Mesenchymal stem cell (in vitro differentiated cells and primary cell): ENCODE results near the gene IGFBP6.
A peak's percentile ranks its signal among the peaks of the same experiment; 100 is the strongest.

Experiments used
- DNase-seq: peaks from one replicate; pipeline ENCODE4 v3.0.0-alpha.2; 2013
- H2AFZ ChIP-seq: one replicate; pipeline ENCODE4 v1.6.1; 2013; ENCODE audit warnings: low read depth, mild to moderate bottlenecking, control low read depth, inconsistent platforms, low read length, moderate library complexity
- H2AK5ac ChIP-seq: 2 replicates; pipeline ENCODE4 v1.6.1; 2013; ENCODE audit warnings: low read length, moderate library complexity, mild to moderate bottlenecking, inconsistent platforms; ENCODE audit not compliant: severe bottlenecking
- H2BK120ac ChIP-seq: one replicate; pipeline ENCODE4 v1.6.1; 2013; ENCODE audit warnings: low read depth, mild to moderate bottlenecking, inconsistent platforms, low read length, moderate library complexity
- H2BK12ac ChIP-seq, 2 experiments: one replicate each; pipeline ENCODE4 v1.6.1; 2013; ENCODE audit warnings: inconsistent platforms in 2 of 2, low read length in 2 of 2, mild to moderate bottlenecking in 2 of 2, moderate library complexity in 2 of 2, control low read depth in 1 of 2
- H2BK15ac ChIP-seq: one replicate; pipeline ENCODE4 v1.6.1; 2013; ENCODE audit warnings: mild to moderate bottlenecking, low read depth, inconsistent platforms; ENCODE audit not compliant: poor library complexity, severe bottlenecking
- H2BK5ac ChIP-seq: 2 replicates; pipeline ENCODE4 v1.6.1; 2013; ENCODE audit warnings: low read depth, mild to moderate bottlenecking, low read length, control low read depth, inconsistent platforms; ENCODE audit not compliant: poor library complexity, severe bottlenecking
- H3K14ac ChIP-seq, 2 experiments: one replicate each; pipeline ENCODE4 v1.6.1; 2013; ENCODE audit warnings: inconsistent platforms in 2 of 2, low read length in 2 of 2, control low read depth in 1 of 2, mild to moderate bottlenecking in 1 of 2, moderate library complexity in 1 of 2
- H3K18ac ChIP-seq, 2 experiments: one replicate each; pipeline ENCODE4 v1.6.1; 2013; ENCODE audit warnings: inconsistent platforms in 2 of 2, low read length in 2 of 2, control low read depth in 1 of 2, low read depth in 1 of 2, mild to moderate bottlenecking in 1 of 2
- H3K23ac ChIP-seq, 2 experiments: one replicate each; pipeline ENCODE4 v1.6.1; 2013; ENCODE audit warnings: inconsistent platforms in 2 of 2, low read length in 2 of 2, mild to moderate bottlenecking in 2 of 2, moderate library complexity in 2 of 2, control low read depth in 1 of 2
- H3K27ac ChIP-seq: 2 replicates; pipeline ENCODE4 v1.5.1; 2013; ENCODE audit warnings: mild to moderate bottlenecking, moderate library complexity, low read length, control low read depth, inconsistent platforms; ENCODE audit not compliant: poor library complexity, severe bottlenecking
- H3K27me3 ChIP-seq, 2 experiments: 2 replicates each; pipeline versions ENCODE4 v1.6.1 to v1.7.0; 2013; ENCODE audit warnings: low read length in 2 of 2, mild to moderate bottlenecking in 2 of 2, moderate library complexity in 2 of 2, control low read depth in 1 of 2, inconsistent platforms in 1 of 2; ENCODE audit not compliant: control insufficient read depth in 1 of 2, insufficient read depth in 1 of 2
- H3K36me3 ChIP-seq, 2 experiments: 2 replicates each; pipeline versions ENCODE4 v1.6.1 to v1.7.0; 2013; ENCODE audit warnings: low read length in 2 of 2, control low read depth in 1 of 2, inconsistent platforms in 1 of 2, low read depth in 1 of 2, mild to moderate bottlenecking in 1 of 2; ENCODE audit not compliant: insufficient read depth in 2 of 2, control insufficient read depth in 1 of 2
- H3K4ac ChIP-seq, 2 experiments: one replicate each; pipeline ENCODE4 v1.6.1; 2013; ENCODE audit warnings: inconsistent platforms in 2 of 2, low read length in 2 of 2, mild to moderate bottlenecking in 2 of 2, moderate library complexity in 2 of 2, control low read depth in 1 of 2, low read depth in 1 of 2
- H3K4me1 ChIP-seq: 2 replicates; pipeline ENCODE4 v1.6.1; 2013; ENCODE audit warnings: low read depth, low read length, control low read depth; ENCODE audit not compliant: control insufficient read depth, insufficient read depth
- H3K4me2 ChIP-seq: 2 replicates; pipeline ENCODE4 v1.6.1; 2013; ENCODE audit warnings: low read length, mild to moderate bottlenecking, inconsistent platforms; ENCODE audit not compliant: poor library complexity, severe bottlenecking
- H3K4me3 ChIP-seq, 2 experiments: 2 replicates each; pipeline versions ENCODE4 v1.5.1 to v1.7.0; 2013; ENCODE audit warnings: low read length in 2 of 2, mild to moderate bottlenecking in 2 of 2, control low read depth in 1 of 2, low read depth in 1 of 2; ENCODE audit not compliant: insufficient read depth in 1 of 2
- H3K79me1 ChIP-seq: replicated peaks from 2 replicates; pipeline ENCODE4 v1.6.1; 2013; ENCODE audit warnings: mild to moderate bottlenecking, control low read depth, low read length, inconsistent platforms; ENCODE audit not compliant: poor library complexity, severe bottlenecking
- H3K9ac ChIP-seq: 2 replicates; pipeline ENCODE4 v1.7.0; 2013; ENCODE audit warnings: mild to moderate bottlenecking, low read length, moderate library complexity
- H3K9me3 ChIP-seq: 2 replicates; pipeline ENCODE4 v1.7.0; 2013; ENCODE audit warnings: mild to moderate bottlenecking, low read length; ENCODE audit not compliant: control insufficient read depth
- H4K8ac ChIP-seq: one replicate; pipeline ENCODE4 v1.6.1; 2013; ENCODE audit warnings: inconsistent platforms, mild to moderate bottlenecking, low read length, moderate library complexity
- H4K91ac ChIP-seq: one replicate; pipeline ENCODE4 v1.6.1; 2013; ENCODE audit warnings: mild to moderate bottlenecking, low read length, inconsistent platforms
- WGBS: methylation state at CpG from one replicate; pipeline ENCODE4 v1.1.7; 2013; ENCODE audit warnings: mixed read lengths; 5-methylcytosine and 5-hydroxymethylcytosine counted together

IGFBP6 gene

GRCh38 chr12:53062977-53063707 is 34.3 kb upstream of the IGFBP6 start:
- Histone ChIP-seq H2BK120ac (no peak overlapping the region), H3K4me1 (peaks cover 37% of the 10 kb centered on the region), H3K27me3 (no peaks in the 10 kb centered on the region), H3K27ac (no peak overlapping the region), H3K23ac (no peak overlapping the region), H4K91ac (no peak overlapping the region), H2AK5ac (no peak overlapping the region), H3K18ac (no peak overlapping the region), H2BK15ac (no peak overlapping the region), H2BK5ac (no peak overlapping the region), H3K4me2 (no peak overlapping the region), H3K79me1 (peaks cover 3% of the 10 kb centered on the region), H3K9me3 (no peaks in the 10 kb centered on the region), H3K4me3 (no peak overlapping the region), H3K14ac (no peak overlapping the region), H2AFZ (no peak overlapping the region), H3K4ac (no peak overlapping the region), H3K36me3 (peaks cover 68 to 88% of the 10 kb centered on the region in 2 experiments), H4K8ac (no peak overlapping the region), H3K9ac (peak overlapping the region; percentile 76), H2BK12ac (no peak overlapping the region)
- no peak for DNase-seq
- 76% methylated on average over 14 of the region's 14 CpGs for WGBS

- H2BK120ac ChIP-seq, result no peak overlapping the region
- peak overlapping the region; percentile 4 for H4K8ac ChIP-seq
- WGBS, result 73% methylated on average over 13 of the region's 13 CpGs
- H3K4me1 ChIP-seq, result peaks cover 35% of the 10 kb centered on the region
- H3K18ac ChIP-seq, result no peak overlapping the region
- peak overlapping the region in 1 of 2 experiments; percentile 50 for H3K4me3 ChIP-seq
- no peak overlapping the region for H2BK5ac ChIP-seq
- peaks cover 3% of the 10 kb centered on the region for H3K79me1 ChIP-seq
- no peak overlapping the region for H3K27ac ChIP-seq
- peak overlapping the region; percentile 86 for H3K9ac ChIP-seq
- no peak overlapping the region for H3K4me2 ChIP-seq
- H4K91ac ChIP-seq, result no peak overlapping the region
- no peaks in the 10 kb centered on the region for H3K9me3 ChIP-seq
- H3K14ac ChIP-seq, result no peak overlapping the region
- no peaks in the 10 kb centered on the region for H3K27me3 ChIP-seq
- H3K23ac ChIP-seq, result no peak overlapping the region
- H2BK12ac ChIP-seq, result no peak overlapping the region
- H2BK15ac ChIP-seq, result peak overlapping the region; percentile 6
- peak; percentile 68 for DNase-seq
- H2AFZ ChIP-seq, result no peak overlapping the region
- H3K36me3 ChIP-seq, result peaks cover 60 to 84% of the 10 kb centered on the region in 2 experiments
- H3K4ac ChIP-seq, result no peak overlapping the region
- H2AK5ac ChIP-seq, result no peak overlapping the region
Observed at GRCh38 chr12:53063708-53064612, 33.5 kb upstream of the IGFBP6 start.

GRCh38 chr12:53064613-53065436 is 32.6 kb upstream of the IGFBP6 start:
- Histone ChIP-seq H2BK15ac (no peak overlapping the region), H3K4ac (no peak overlapping the region), H4K91ac (no peak overlapping the region), H3K9me3 (no peaks in the 10 kb centered on the region), H2AFZ (no peak overlapping the region), H3K18ac (no peak overlapping the region), H3K79me1 (peaks cover 3% of the 10 kb centered on the region), H4K8ac (no peak overlapping the region), H2AK5ac (no peak overlapping the region), H3K14ac (peak overlapping the region in 1 of 2 experiments; percentile 39), H3K23ac (no peak overlapping the region), H3K27ac (no peak overlapping the region), H3K4me2 (no peak overlapping the region), H3K4me3 (peak overlapping the region in 1 of 2 experiments; percentile 50), H3K36me3 (peaks cover 55 to 83% of the 10 kb centered on the region in 2 experiments), H2BK12ac (peak overlapping the region in 1 of 2 experiments; percentile 57), H2BK120ac (no peak overlapping the region), H2BK5ac (no peak overlapping the region), H3K4me1 (peaks cover 30% of the 10 kb centered on the region), H3K9ac (peak overlapping the region; percentile 86), H3K27me3 (no peaks in the 10 kb centered on the region)
- no peak for DNase-seq
- WGBS, result 94% methylated on average over 8 of the region's 11 CpGs
